ENCODE data around the gene FAM117A. TPM values are rescaled to one million over a fixed set of nuclear protein-coding genes. Genes with fewer than 3 reads are reported as not detected.

Gene FAM117A
- total and polyA plus RNA-seq, 2 of the 8 experiments (the other 6 are each of a cell fraction or from before 2014, with no cell fraction given): 28.4 to 45.7 TPM

DNA sequence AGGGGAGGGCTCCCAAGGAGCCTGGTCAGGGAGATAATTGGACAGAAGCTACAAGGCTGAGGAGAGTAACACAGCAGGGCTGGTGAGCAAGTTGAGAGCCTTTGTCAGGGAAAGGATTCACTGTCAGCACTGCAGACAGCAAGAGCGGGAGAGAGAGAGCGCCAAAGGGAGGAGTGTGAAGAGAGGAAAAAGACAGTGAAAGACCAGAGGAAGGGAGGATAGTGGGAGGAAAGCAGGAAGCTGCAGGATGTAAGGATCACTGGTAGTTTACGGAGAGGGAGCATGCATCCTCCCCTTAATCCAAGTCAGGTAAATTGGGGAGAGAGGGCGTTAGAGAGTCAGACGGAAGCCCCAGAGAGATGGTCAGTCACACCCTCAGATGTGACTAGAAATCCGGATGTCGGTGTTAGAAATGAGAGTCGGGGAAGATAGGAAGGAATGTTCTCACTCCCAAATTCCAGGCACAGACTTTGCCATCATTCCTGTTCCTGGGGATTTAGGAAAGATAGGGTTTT, 72.2 kb downstream of the FAM117A start:
- H4K20me1 ChIP-seq (replicated peaks in 1 of 2; ENCODE audit: control insufficient read depth in 1 of 2, insufficient read depth in 2 of 2, low read length in 2 of 2): no peaks in the 10 kb centered on the region
- 0 out of 2 replicates have a peak overlapping the region, but pooled peaks have one; percentile 72 for H2BK20ac ChIP-seq (ENCODE audit: low read length)
- no peak overlapping the region for H3K14ac ChIP-seq (ENCODE audit: insufficient read length)
- peaks cover 0 to 2% (median 0%) of the 10 kb centered on the region in 4 experiments; a peak in 3 of 7 replicates for H3K4me1 ChIP-seq (replicated peaks in 1 of 4; ENCODE audit: control insufficient read depth in 3 of 4, insufficient read depth in 4 of 4, low read length in 3 of 4)
- H3K4me3 ChIP-seq (ENCODE audit: extremely low read depth in 1 of 4, insufficient read depth in 2 of 4, low read depth in 3 of 4, low read length in 4 of 4): no peak overlapping the region
- POLR2A ChIA-PET (ENCODE audit: partially characterized antibody): interaction anchor here (1.2 to 1.3 kb wide), 4 partner anchors 10 to 121 kb away, joined by 3 to 8 read pairs (median 4); no protein-coding TSS in a partner anchor
- H4K5ac ChIP-seq (ENCODE audit: insufficient read length, low read depth, low read length): no peak overlapping the region
- no peak overlapping the region for H3K56ac ChIP-seq (replicated peaks; ENCODE audit: insufficient read length, low read depth, low read length)
- H3K9ac ChIP-seq (replicated peaks in 1 of 4; ENCODE audit: extremely low read depth in 1 of 4, low read depth in 3 of 4, low read length in 3 of 4): no peak overlapping the region; a peak in 1 of 7 replicates
- no peak overlapping the region for H3K27ac ChIP-seq (ENCODE audit: low read depth, low read length)
- H3K9me3 ChIP-seq (ENCODE audit: insufficient read depth in 2 of 2, low read depth in 1 of 2, low read length in 1 of 2): no peaks in the 10 kb centered on the region
- H3K18ac ChIP-seq (ENCODE audit: extremely low read depth, low read length): no peak overlapping the region
- no peak overlapping the region for H4K91ac ChIP-seq (replicated peaks; ENCODE audit: insufficient read length, low read length)
- H3K79me2 ChIP-seq (ENCODE audit: control insufficient read depth in 1 of 2, insufficient read depth in 2 of 2, low read length in 2 of 2): no peaks in the 10 kb centered on the region
- H3K79me1 ChIP-seq (ENCODE audit: low read depth, low read length): no peaks in the 10 kb centered on the region
- peak overlapping the region; percentile 95 for H2AFZ ChIP-seq (ENCODE audit: low read length)
- H2BK12ac ChIP-seq (ENCODE audit: low read depth, low read length): peak overlapping the region; percentile 68; the same call in 1 of the 2 replicates
- H3K4ac ChIP-seq (replicated peaks; ENCODE audit: insufficient read length, low read depth, low read length): no peak overlapping the region
- H2BK15ac ChIP-seq (ENCODE audit: low read length): peak overlapping the region; percentile 83
- DNase-seq (ENCODE audit: low read depth in 1 of 2, low spot score in 2 of 2): no peak
- H3K36me3 ChIP-seq (ENCODE audit: control insufficient read depth in 2 of 4, insufficient read depth in 4 of 4, low read length in 3 of 4): no peaks in the 10 kb centered on the region
- H2AK5ac ChIP-seq (ENCODE audit: low read depth, low read length): peak overlapping the region; percentile 9; the same call in 1 of the 2 replicates
- FAIRE-seq: no peak
- no peak overlapping the region for H3K23ac ChIP-seq (ENCODE audit: insufficient read length)
- H3K4me2 ChIP-seq (ENCODE audit: insufficient read depth in 1 of 2, low read depth in 2 of 2, low read length in 2 of 2): peak overlapping the region in 1 of 2 experiments; percentile 49; a peak in 3 of 4 replicates
- H3K23me2 ChIP-seq (ENCODE audit: low read depth, low read length): no peaks in the 10 kb centered on the region
- WGBS, 2 experiments (ENCODE audit: extremely low coverage in 1 of 2, insufficient coverage in 1 of 2, insufficient read length in 1 of 2, insufficient replicate concordance in 2 of 2, low coverage in 1 of 2, low lambda C conversion rate in 2 of 2, missing lambda C conversion rate in 1 of 2): 57% methylated on average over 8 of the region's 8 CpGs; no CpG with 5 or more reads in 1 of the 2 experiments
- CTCF ChIA-PET (ENCODE audit: partially characterized antibody): interaction anchor here (0.6 to 19.2 kb wide), 10 partner anchors 9 to 137 kb away, joined by 3 to 228 read pairs (median 4); partner anchors contain the start of gene NXPH3
- TF ChIP-seq, protein P1, sequence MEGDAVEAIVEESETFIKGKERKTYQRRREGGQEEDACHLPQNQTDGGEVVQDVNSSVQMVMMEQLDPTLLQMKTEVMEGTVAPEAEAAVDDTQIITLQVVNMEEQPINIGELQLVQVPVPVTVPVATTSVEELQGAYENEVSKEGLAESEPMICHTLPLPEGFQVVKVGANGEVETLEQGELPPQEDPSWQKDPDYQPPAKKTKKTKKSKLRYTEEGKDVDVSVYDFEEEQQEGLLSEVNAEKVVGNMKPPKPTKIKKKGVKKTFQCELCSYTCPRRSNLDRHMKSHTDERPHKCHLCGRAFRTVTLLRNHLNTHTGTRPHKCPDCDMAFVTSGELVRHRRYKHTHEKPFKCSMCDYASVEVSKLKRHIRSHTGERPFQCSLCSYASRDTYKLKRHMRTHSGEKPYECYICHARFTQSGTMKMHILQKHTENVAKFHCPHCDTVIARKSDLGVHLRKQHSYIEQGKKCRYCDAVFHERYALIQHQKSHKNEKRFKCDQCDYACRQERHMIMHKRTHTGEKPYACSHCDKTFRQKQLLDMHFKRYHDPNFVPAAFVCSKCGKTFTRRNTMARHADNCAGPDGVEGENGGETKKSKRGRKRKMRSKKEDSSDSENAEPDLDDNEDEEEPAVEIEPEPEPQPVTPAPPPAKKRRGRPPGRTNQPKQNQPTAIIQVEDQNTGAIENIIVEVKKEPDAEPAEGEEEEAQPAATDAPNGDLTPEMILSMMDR (IDR thresholded peaks at IDR 0.05; ENCODE audit: control extremely low read depth in 1 of 3, insufficient read depth in 1 of 3, low read depth in 1 of 3, low read length in 3 of 3): peak in 1 of 3 experiments; percentile 12; a peak in 1 of 4 replicates
- TF ChIP-seq SAP30 (IDR thresholded peaks at IDR 0.05; ENCODE audit: insufficient read depth, insufficient replicate concordance, low read length) (no peak), SIX5 (IDR thresholded peaks at IDR 0.05; ENCODE audit: low read depth, low read length) (no peak)
- TF ChIP-seq, protein P2, sequence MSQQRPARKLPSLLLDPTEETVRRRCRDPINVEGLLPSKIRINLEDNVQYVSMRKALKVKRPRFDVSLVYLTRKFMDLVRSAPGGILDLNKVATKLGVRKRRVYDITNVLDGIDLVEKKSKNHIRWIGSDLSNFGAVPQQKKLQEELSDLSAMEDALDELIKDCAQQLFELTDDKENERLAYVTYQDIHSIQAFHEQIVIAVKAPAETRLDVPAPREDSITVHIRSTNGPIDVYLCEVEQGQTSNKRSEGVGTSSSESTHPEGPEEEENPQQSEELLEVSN (IDR thresholded peaks at IDR 0.05): peak; percentile 55; the same call in 1 of the 2 replicates
- H2BK5ac ChIP-seq (ENCODE audit: low read depth, low read length): no peak overlapping the region
- H4K8ac ChIP-seq (ENCODE audit: extremely low read depth, insufficient read depth, low read length): no peak overlapping the region
- no peak overlapping the region for H2BK120ac ChIP-seq (replicated peaks; ENCODE audit: low read depth, low read length)
- H3K27me3 ChIP-seq (replicated peaks in 1 of 4; ENCODE audit: control insufficient read depth in 3 of 4, extremely low read depth in 1 of 4, insufficient read depth in 3 of 4, low read length in 3 of 4): no peaks in the 10 kb centered on the region; a peak in 1 of 7 replicates

Data from H1 (cell line).